RCC 7860 (cell line): ENCODE measurements around the gene TAL2.
"Not testable (repeated sequence)": the region's sequence is repeated elsewhere in the genome, so short reads cannot be mapped to it uniquely, and the experiment has no call there.

ENCODE experiments used
- DNase-seq: peaks from one replicate; pipeline ENCODE4 v3.0.0-alpha.2; 2015; ENCODE audit warnings: low spot score
- FAIRE-seq: peaks from 2 replicates; lab custom pipeline; 2012; peaks lifted over from hg19 to GRCh38; lab: Jason Lieb, UNC

TAL2 gene

GRCh38 chr9:105703638-105704037, 41.4 kb downstream of the TAL2 start:
- not testable (repeated sequence) for FAIRE-seq, DNase-seq

GRCh38 chr9:105706156-105706555, 43.9 kb downstream of the TAL2 start:
- FAIRE-seq (no peak), DNase-seq (no peak)

GRCh38 chr9:105708405-105708804, 46.1 kb downstream of the TAL2 start:
- no peak for DNase-seq
- no peak for FAIRE-seq

- DNase-seq (no peak), FAIRE-seq (no peak)
Measured at GRCh38 chr9:105710638-105711037, 48.4 kb downstream of the TAL2 start.

- no peak for DNase-seq
- FAIRE-seq: no peak
Measured at GRCh38 chr9:105711867-105712266, 49.6 kb downstream of the TAL2 start.

GRCh38 chr9:105712297-105712696, 50.0 kb downstream of the TAL2 start:
- no peak for DNase-seq
- no peak for FAIRE-seq
